ENCODE results near the gene CACNB2. TPM values are rescaled to one million over a fixed set of nuclear protein-coding genes. Genes with fewer than 3 reads are reported as not detected.

The CACNB2 gene
- total and polyA plus RNA-seq, 2 of the 13 experiments (the other 11 are each of a cell fraction or from before 2014, with no cell fraction given): not detected

- TF ChIP-seq HBP1 (CRISPR knock-in tag; IDR thresholded peaks at IDR 0.05; ENCODE audit: low read depth): no peak
- TF ChIP-seq PRMT3 (CRISPR knock-in tag; IDR thresholded peaks at IDR 0.05; ENCODE audit: borderline replicate concordance, low read depth): no peak
- no peak for TF ChIP-seq ZNF670 (CRISPR knock-in tag; IDR thresholded peaks at IDR 0.05; ENCODE audit: borderline replicate concordance)
These were observed 4.2 kb downstream of the CACNB2 start (continued) for GRCh38 chr10:18144396-18144795.

GRCh38 chr10:18144928-18145327 is 4.7 kb downstream of the CACNB2 start:
- Histone ChIP-seq H3K79me2 (ENCODE audit: insufficient read depth, low read length) (no peaks in the 10 kb centered on the region), H3K27ac (ENCODE audit: extremely low read length, insufficient read depth, low read length) (no peak overlapping the region), H3K9me3 (ENCODE audit: low read length) (no peaks in the 10 kb centered on the region), H4K20me1 (ENCODE audit: insufficient read depth, low read length) (no peaks in the 10 kb centered on the region), H3K4me2 (ENCODE audit: low read depth, low read length) (no peak overlapping the region), H2AFZ (ENCODE audit: low read length) (no peak overlapping the region), H3K36me3 (replicated peaks in 1 of 2; ENCODE audit: control insufficient read depth in 1 of 2, insufficient read depth in 2 of 2, low read length in 2 of 2) (no peaks in the 10 kb centered on the region), H3K27me3 (ENCODE audit: control insufficient read depth in 1 of 2, insufficient read depth in 2 of 2, low read length in 2 of 2) (peaks cover 0 to 15% of the 10 kb centered on the region in 2 experiments; a peak in 3 of 5 replicates), H3K4me1 (ENCODE audit: insufficient read depth, low read length) (no peaks in the 10 kb centered on the region), H3K9ac (ENCODE audit: insufficient read depth, low read depth, low read length) (no peak overlapping the region), H3K4me3 (replicated peaks in 1 of 3; ENCODE audit: insufficient read depth in 1 of 3, low read depth in 2 of 3, low read length in 3 of 3) (no peak overlapping the region)
- no peak for ATAC-seq
- POLR2A ChIA-PET: no interaction called here
- WGBS (ENCODE audit: low lambda C conversion rate): 5% methylated on average over 4 of the region's 6 CpGs
- no TSS peak for BruUV-seq (replicated peaks)
- no peak for FAIRE-seq
- intact Hi-C loops (cut with micrococcal nuclease; ENCODE audit: unreplicated experiment): no loop called here
- no peak for TF ChIP-seq HNRNPLL (IDR thresholded peaks at IDR 0.05; ENCODE audit: low read depth, low read length, poor library complexity, severe bottlenecking)
- TF ChIP-seq ZNF800 (CRISPR knock-in tag; IDR thresholded peaks at IDR 0.05): no peak
- TF ChIP-seq ZNF333 (CRISPR knock-in tag; IDR thresholded peaks at IDR 0.05; ENCODE audit: borderline replicate concordance): no peak
- TF ChIP-seq PCBP2 (optimal IDR thresholded peaks at IDR 0.05; ENCODE audit: low read depth, low read length, poor library complexity, severe bottlenecking): no peak
- no peak for TF ChIP-seq MED13 (CRISPR knock-in tag; IDR thresholded peaks at IDR 0.05)
- no peak for TF ChIP-seq ZMAT5 (CRISPR knock-in tag; IDR thresholded peaks at IDR 0.05; ENCODE audit: borderline replicate concordance, low read depth)
- TF ChIP-seq ZBTB14 (CRISPR knock-in tag; IDR thresholded peaks at IDR 0.05): no peak
- TF ChIP-seq MATR3 (CRISPR knock-in tag; IDR thresholded peaks at IDR 0.05): no peak
- no peak for TF ChIP-seq ZNF607 (CRISPR knock-in tag; IDR thresholded peaks at IDR 0.05; ENCODE audit: borderline replicate concordance)
- TF ChIP-seq ZNF446 (CRISPR knock-in tag; IDR thresholded peaks at IDR 0.05): no peak
- TF ChIP-seq ZNF780A (CRISPR knock-in tag; IDR thresholded peaks at IDR 0.05): no peak
- no peak for DNase-seq (ENCODE audit: low spot score)
- in situ Hi-C loops (cut with HindIII; ENCODE audit: extremely low pct_ligation_motif_present, low pct_unique_long_range_greater_than_20kb): no loop called here
- CTCF ChIA-PET (ENCODE audit: low intra/inter-chr PET ratio, low total read pairs): no interaction called here
